Adrenal gland (tissue), 12 donors: ENCODE measurements around the gene MRPL24. TPM values are rescaled to one million over a fixed set of nuclear protein-coding genes. Genes with fewer than 3 reads are reported as not detected.
A peak's percentile ranks its signal among the peaks of the same experiment; 100 is the strongest.

Source experiments
- DNase-seq, 7 donors: peaks; one replicate each; pipeline ENCODE4 v3.0.0-alpha.2; 2019 to 2020
- H3K27ac ChIP-seq, 5 donors: fragments of 200-600 bp; sonication (generic) in 4 of 5; 1 replicate in 3 of 5; 2 replicates in 2 of 5; pipeline versions ENCODE4 v1.5.1 to v1.8.0; 2016 to 2020; ENCODE audit warnings: mild to moderate bottlenecking in 1 of 5
- H3K27me3 ChIP-seq: fragments of 200-600 bp; 2 replicates; pipeline ENCODE4 v1.8.0; 2021
- H3K36me3 ChIP-seq, 2 donors: fragments of 200-600 bp; replicated peaks in 1 of 2; 1 replicate in 1 of 2; 2 replicates in 1 of 2; pipeline versions ENCODE4 v1.5.1 to v1.8.0; 2018 to 2022
- H3K4me1 ChIP-seq, 2 donors: fragments of 200-600 bp; replicated peaks in 1 of 2; 1 replicate in 1 of 2; 2 replicates in 1 of 2; pipeline versions ENCODE4 v1.5.1 to v1.8.0; 2018 to 2021
- H3K4me3 ChIP-seq, 4 donors: fragments of 200-600 bp; sonication (generic) in 3 of 4; one replicate each; pipeline ENCODE4 v1.5.1; 2016 to 2018
- H3K9me3 ChIP-seq, 3 donors: fragments of 200-600 bp; sonication (generic) in 1 of 3; replicated peaks in 1 of 3; 1 replicate in 2 of 3; 2 replicates in 1 of 3; pipeline versions ENCODE4 v1.5.1 to v1.8.0; 2016 to 2021
- CTCF ChIP-seq, 6 experiments: fragments of 450-650 bp in 4 of 6; fragments of 200-600 bp in 2 of 6; sonication (generic) in 1 of 6; IDR thresholded peaks; 1 replicate in 5 of 6; 2 replicates in 1 of 6; pipeline versions ENCODE4 v1.5.1 to v1.8.0; 2016 to 2021; ENCODE audit warnings: antibody characterized with exemption in 6 of 6, mild to moderate bottlenecking in 2 of 6, moderate library complexity in 1 of 6
- POLR2A ChIP-seq, 2 donors: fragments of 450-650 bp; IDR thresholded peaks; one replicate each; pipeline ENCODE4 v1.6.1; 2017; ENCODE audit warnings: antibody characterized with exemption in 2 of 2, mild to moderate bottlenecking in 2 of 2, moderate library complexity in 1 of 2
- WGBS, 4 donors: extraction: QIAGEN DNeasy Blood & Tissue Kit in 2 of 4; methylation state at CpG; one replicate each; pipeline versions ENCODE4 v1.1.5 to v1.1.7; 2013 to 2017; 5-methylcytosine and 5-hydroxymethylcytosine counted together
- intact Hi-C, 2 donors: fragments of 100-400 bp; cut with DNase I; formaldehyde crosslinking; loops; one replicate each; pipeline versions ENCODE4 v1.14.1 to v1.15.0; 2022 to 2023
- polyA plus RNA-seq, 3 donors: library from polyadenylated mRNA; stranded (reverse); fragments of 200-250 nt in 2 of 3; fragments of 350-450 nt in 1 of 3; fragmentation: Illumina TruSeq in 1 of 3; extraction: RNeasy Lipid Tissue Mini Kit (QIAGEN cat#74804) in 1 of 3; gene quantifications; one replicate each; pipeline ENCODE4 v1.2.3, GENCODE V29; 2013 to 2014
- total RNA-seq, 9 donors: library from RNA; depleted of rRNA in 4 of 9; stranded (reverse); fragments of >200 nt in 4 of 9; fragments of 120-200 nt in 1 of 9; fragmentation: NEBNext Ultra II Directional in 1 of 9; extraction: Animal tissue kit (Norgen Biotek cat#: 25700) in 1 of 9; gene quantifications; one replicate each; pipeline versions ENCODE4 v1.1.0 to v1.2.4, GENCODE V29; 2013 to 2023
- donor health status: healthy with polysubstance abuse.
- donor health status: Bipolar disorder and iron deficiency.
- donor health status: DM: yes; HTN: yes; CAD: no.
- donor health status: DM: no; HTN: no; CAD: no.
- donor health status: DM: no; HTN: no; CAD: no.
- donor health status: DM: yes; HTN: yes; CAD: no.

The MRPL24 gene
- total and polyA plus RNA-seq, 12 donors = 46.7 to 294 (median 113) TPM

GRCh38 chr1:156746406-156746727 is 5.5 kb upstream of the MRPL24 start:
- H3K4me1 ChIP-seq = peaks cover 47 to 55% of the 10 kb centered on the region in 2 donors
- no peaks in the 10 kb centered on the region for H3K9me3 ChIP-seq
- no peak for DNase-seq
- intact Hi-C loops = no loop called here
- H3K36me3 ChIP-seq = peaks cover 0 to 21% of the 10 kb centered on the region in 2 donors
- no peaks in the 10 kb centered on the region for H3K27me3 ChIP-seq
- H3K27ac ChIP-seq = peak overlapping the region; percentile 92 to 98 (median 97)
- 33 to 55% (median 38%) methylated on average over 7 to 9 of the region's 9 CpGs for WGBS, 4 donors
- H3K4me3 ChIP-seq = peak overlapping the region in 2 of 4 donors; percentile 40 to 93
- TF ChIP-seq CTCF (IDR thresholded peaks at IDR 0.05) (no peak), POLR2A (IDR thresholded peaks at IDR 0.05) (no peak)

GRCh38 chr1:156745881-156746280 is 5.0 kb upstream of the MRPL24 start:
- no peak for DNase-seq
- peaks cover 47 to 56% of the 10 kb centered on the region in 2 donors for H3K4me1 ChIP-seq
- WGBS, 4 donors = 48 to 63% (median 52%) methylated on average over 3 of the region's 3 CpGs
- peaks cover 0 to 21% of the 10 kb centered on the region in 2 donors for H3K36me3 ChIP-seq
- H3K27me3 ChIP-seq = no peaks in the 10 kb centered on the region
- TF ChIP-seq POLR2A (IDR thresholded peaks at IDR 0.05) = no peak
- TF ChIP-seq CTCF (IDR thresholded peaks at IDR 0.05) = no peak
- intact Hi-C loops = no loop called here
- no peaks in the 10 kb centered on the region for H3K9me3 ChIP-seq
- H3K27ac ChIP-seq = peak overlapping the region; percentile 92 to 98 (median 97)
- H3K4me3 ChIP-seq = peak overlapping the region in 1 of 4 donors; percentile 93

- DNase-seq = no peak
- H3K27me3 ChIP-seq = no peaks in the 10 kb centered on the region
- H3K27ac ChIP-seq = peak overlapping the region in 2 of 5 donors; percentile 98
- peaks cover 42 to 54% of the 10 kb centered on the region in 2 donors for H3K4me1 ChIP-seq
- intact Hi-C loops = no loop called here
- peaks cover 0 to 21% of the 10 kb centered on the region in 2 donors for H3K36me3 ChIP-seq
- H3K4me3 ChIP-seq = no peak overlapping the region
- TF ChIP-seq CTCF (IDR thresholded peaks at IDR 0.05) (no peak), POLR2A (IDR thresholded peaks at IDR 0.05) (no peak)
- no peaks in the 10 kb centered on the region for H3K9me3 ChIP-seq
- WGBS, 4 donors = 80 to 93% (median 83%) methylated on average over 2 to 14 of the region's 14 CpGs
Measured at GRCh38 chr1:156744786-156745419, 4.0 kb upstream of the MRPL24 start.

GRCh38 chr1:156744344-156744743 is 3.5 kb upstream of the MRPL24 start:
- H3K36me3 ChIP-seq = peaks cover 0 to 21% of the 10 kb centered on the region in 2 donors
- peak overlapping the region in 2 of 5 donors; percentile 98 for H3K27ac ChIP-seq
- H3K27me3 ChIP-seq = no peaks in the 10 kb centered on the region
- intact Hi-C loops = no loop called here
- no peak for DNase-seq
- peaks cover 37 to 49% of the 10 kb centered on the region in 2 donors for H3K4me1 ChIP-seq
- WGBS, 4 donors = 66 to 84% (median 80%) methylated on average over 7 to 12 of the region's 12 CpGs
- no peaks in the 10 kb centered on the region for H3K9me3 ChIP-seq
- TF ChIP-seq CTCF (IDR thresholded peaks at IDR 0.05) = no peak
- no peak for TF ChIP-seq POLR2A (IDR thresholded peaks at IDR 0.05)
- H3K4me3 ChIP-seq = no peak overlapping the region
